GM18517 (cell line): ENCODE results near the gene TARS3.

Source experiments
- ATAC-seq: cut with Tn5 transposase; IDR thresholded peaks from one replicate; pipeline ENCODE4 v1.9.1; 2021; ENCODE audit warnings: mild to moderate bottlenecking, moderate library complexity; ENCODE audit not compliant: unreplicated experiment

Gene TARS3

GRCh38 chr15:101609742-101610610 lies 114.3 kb downstream of the TARS3 start:
- no peak for ATAC-seq

DNA sequence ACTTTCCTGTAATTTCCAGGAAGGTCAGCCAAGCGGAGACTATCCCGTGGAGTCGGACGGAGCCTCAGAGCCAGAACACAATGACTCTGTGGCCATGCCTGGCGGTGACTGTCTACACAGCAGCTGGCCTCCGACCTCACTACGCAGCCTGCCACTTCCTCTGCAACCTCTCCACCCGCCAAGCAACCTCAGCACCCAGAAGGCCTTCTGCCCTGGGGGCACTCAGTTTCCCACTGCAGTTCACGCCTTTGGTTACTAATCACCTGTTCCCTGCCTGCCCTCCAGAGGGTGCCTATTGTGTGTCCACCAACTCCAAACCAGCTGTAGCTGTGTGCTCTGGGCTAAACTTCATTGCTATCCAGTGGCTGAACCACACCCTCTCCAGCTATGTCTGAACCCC lies 116.1 kb downstream of the TARS3 start:
- ATAC-seq = no peak

DNA sequence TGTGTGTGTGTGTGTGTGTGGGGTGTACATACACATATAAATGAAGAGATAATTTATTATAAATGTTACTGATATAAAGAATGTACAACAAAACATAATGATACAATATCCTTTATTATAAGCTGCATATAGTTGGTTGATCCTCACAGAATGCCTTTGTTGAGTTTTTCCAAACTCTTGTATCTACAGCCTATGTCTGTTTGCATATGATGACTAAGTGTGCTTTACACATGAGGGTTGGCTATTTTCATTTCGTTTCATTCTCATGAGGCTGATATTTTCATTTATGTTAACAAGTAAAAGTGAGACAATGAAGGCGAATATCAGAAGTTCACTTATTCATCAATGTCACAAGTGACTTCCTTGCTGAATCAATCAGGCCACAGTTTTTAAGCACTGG lies 117.2 kb downstream of the TARS3 start:
- no peak for ATAC-seq

- no peak for ATAC-seq
Measured at GRCh38 chr15:101604124-101604874, 120.0 kb downstream of the TARS3 start.
